Upper lobe of left lung (tissue), 6 donors: Measurements from ENCODE around the gene TFPI. TPM values are rescaled to one million over a fixed set of nuclear protein-coding genes. Genes with fewer than 3 reads are reported as not detected.

Experiments used
- ATAC-seq, 2 donors: fragments of 200-7000 bp; cut with Tn5 transposase; one replicate each; pipeline ENCODE4 v1.9.1; 2022; ENCODE audit warnings: mild to moderate bottlenecking in 2 of 2, moderate library complexity in 2 of 2; ENCODE audit not compliant: low FRiP score in 2 of 2
- DNase-seq, 2 donors: peaks; one replicate each; pipeline ENCODE4 v3.0.0-alpha.2; 2019 to 2020
- H3K27ac ChIP-seq, 4 donors: fragments of 200-600 bp; sonication (generic); one replicate each; pipeline ENCODE4 v1.5.1; 2016 to 2019
- H3K27me3 ChIP-seq, 4 donors: fragments of 200-600 bp; sonication (generic); one replicate each; pipeline ENCODE4 v1.5.1; 2017 to 2019
- H3K36me3 ChIP-seq, 4 donors: fragments of 200-600 bp; sonication (generic); one replicate each; pipeline ENCODE4 v1.5.1; 2016 to 2019
- H3K4me1 ChIP-seq, 4 donors: fragments of 200-600 bp; sonication (generic); one replicate each; pipeline ENCODE4 v1.5.1; 2018 to 2019
- H3K4me3 ChIP-seq, 4 donors: fragments of 200-600 bp; sonication (generic); one replicate each; pipeline ENCODE4 v1.5.1; 2017 to 2019; ENCODE audit warnings: mild to moderate bottlenecking in 2 of 4, moderate library complexity in 1 of 4
- H3K9me3 ChIP-seq, 4 donors: fragments of 200-600 bp; sonication (generic); one replicate each; pipeline ENCODE4 v1.5.1; 2018 to 2019
- CTCF ChIP-seq, 6 experiments: fragments of 450-650 bp in 4 of 6; fragments of 200-600 bp in 2 of 6; sonication (generic) in 2 of 6; IDR thresholded peaks; one replicate each; pipeline ENCODE4 v1.5.1; 2016 to 2019; ENCODE audit warnings: antibody characterized with exemption in 6 of 6
- EP300 ChIP-seq, 4 donors: sonication (generic); formaldehyde crosslinking; IDR thresholded peaks; one replicate each; pipeline ENCODE4 v1.5.1; 2017; ENCODE audit warnings: antibody characterized with exemption in 4 of 4, control low read depth in 2 of 4
- POLR2A ChIP-seq, 4 donors: fragments of 450-650 bp; IDR thresholded peaks; one replicate each; pipeline ENCODE4 v1.5.1; 2016 to 2017; ENCODE audit warnings: antibody characterized with exemption in 4 of 4, mild to moderate bottlenecking in 2 of 4
- POLR2AphosphoS5 ChIP-seq, 2 donors: sonication (generic); formaldehyde crosslinking; IDR thresholded peaks; one replicate each; pipeline ENCODE4 v1.5.1; 2017; ENCODE audit warnings: antibody characterized with exemption in 2 of 2
- WGBS, 2 donors: methylation state at CpG; one replicate each; pipeline ENCODE4 v1.1.5; 2017 to 2018; 5-methylcytosine and 5-hydroxymethylcytosine counted together
- total RNA-seq, 6 donors: library from RNA; depleted of rRNA in 4 of 6; stranded (reverse); fragments of >200 nt in 4 of 6; gene quantifications; one replicate each; pipeline versions ENCODE4 v1.1.0 to v1.2.1, GENCODE V29; 2016 to 2021
- donor health status: DM: no; HTN: no; CAD: no; lungs with moderate emphysema.
- donor health status: DM: no; HTN: yes; CAD: no; lungs with severe emphysema.

TFPI gene
- total RNA-seq, 6 donors from 2014 or later = 92.3 to 293 (median 243) TPM

- WGBS, 2 donors = 26 to 38% methylated on average over 1 of the region's 1 CpG
- TF ChIP-seq POLR2AphosphoS5 (IDR thresholded peaks at IDR 0.05) (no peak), CTCF (IDR thresholded peaks at IDR 0.05) (peak in 4 of 6 experiments; percentile 16 to 34 (median 26))
- no peak overlapping the region for H3K27ac ChIP-seq
- no peak overlapping the region for H3K4me3 ChIP-seq
- no peaks in the 10 kb centered on the region for H3K27me3 ChIP-seq
- no peaks in the 10 kb centered on the region for H3K9me3 ChIP-seq
- ATAC-seq (no peak), DNase-seq (no peak)
- peaks cover 0 to 50% (median 12%) of the 10 kb centered on the region in 4 donors for H3K36me3 ChIP-seq
- H3K4me1 ChIP-seq = peaks cover 7 to 26% (median 20%) of the 10 kb centered on the region in 4 donors
Observed at GRCh38 chr2:187497858-187498463, 56.3 kb downstream of the TFPI start.

- Histone ChIP-seq H3K27ac (no peak overlapping the region), H3K36me3 (peaks cover 0 to 58% (median 14%) of the 10 kb centered on the region in 4 donors), H3K4me3 (no peak overlapping the region), H3K4me1 (peaks cover 7 to 21% (median 17%) of the 10 kb centered on the region in 4 donors), H3K27me3 (no peaks in the 10 kb centered on the region), H3K9me3 (no peaks in the 10 kb centered on the region)
- TF ChIP-seq POLR2A (IDR thresholded peaks at IDR 0.05) = no peak
- no peak for TF ChIP-seq POLR2AphosphoS5 (IDR thresholded peaks at IDR 0.05)
- TF ChIP-seq EP300 (IDR thresholded peaks at IDR 0.05) = no peak
- TF ChIP-seq CTCF (IDR thresholded peaks at IDR 0.05) = no peak
- ATAC-seq (no peak), DNase-seq (no peak)
- WGBS, 2 donors = 70 to 75% methylated on average over 2 of the region's 2 CpGs
Observed at GRCh38 chr2:187497140-187497539, 57.1 kb downstream of the TFPI start.

DNA sequence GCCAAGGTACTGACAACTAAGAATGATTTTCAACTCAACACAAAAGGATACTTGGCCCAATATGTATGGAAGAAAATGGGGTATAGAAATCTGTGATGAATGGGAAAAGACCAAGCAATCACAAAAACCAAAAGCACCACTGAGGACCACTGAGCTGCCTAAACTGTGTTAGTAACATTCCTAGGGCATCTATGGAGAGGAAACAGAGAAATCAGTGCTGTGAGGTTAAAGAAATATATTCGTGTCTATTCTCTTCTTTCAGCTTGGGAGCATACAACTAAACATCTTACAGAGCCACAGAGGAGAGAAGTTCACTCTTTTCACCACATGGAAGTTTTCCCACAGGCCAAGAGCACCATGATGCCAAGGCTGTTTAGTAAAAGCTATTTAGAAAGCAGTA lies 58.9 kb downstream of the TFPI start:
- 74 to 88% methylated on average over 1 of the region's 1 CpG for WGBS, 2 donors
- Histone ChIP-seq H3K36me3 (peaks cover 0 to 64% (median 14%) of the 10 kb centered on the region in 4 donors), H3K27me3 (no peaks in the 10 kb centered on the region), H3K27ac (no peak overlapping the region), H3K4me3 (no peak overlapping the region), H3K9me3 (no peaks in the 10 kb centered on the region), H3K4me1 (peaks cover 0 to 4% (median 2%) of the 10 kb centered on the region in 4 donors)
- ATAC-seq (no peak), DNase-seq (no peak)
- TF ChIP-seq CTCF (IDR thresholded peaks at IDR 0.05) = no peak
- no peak for TF ChIP-seq POLR2A (IDR thresholded peaks at IDR 0.05)

DNA sequence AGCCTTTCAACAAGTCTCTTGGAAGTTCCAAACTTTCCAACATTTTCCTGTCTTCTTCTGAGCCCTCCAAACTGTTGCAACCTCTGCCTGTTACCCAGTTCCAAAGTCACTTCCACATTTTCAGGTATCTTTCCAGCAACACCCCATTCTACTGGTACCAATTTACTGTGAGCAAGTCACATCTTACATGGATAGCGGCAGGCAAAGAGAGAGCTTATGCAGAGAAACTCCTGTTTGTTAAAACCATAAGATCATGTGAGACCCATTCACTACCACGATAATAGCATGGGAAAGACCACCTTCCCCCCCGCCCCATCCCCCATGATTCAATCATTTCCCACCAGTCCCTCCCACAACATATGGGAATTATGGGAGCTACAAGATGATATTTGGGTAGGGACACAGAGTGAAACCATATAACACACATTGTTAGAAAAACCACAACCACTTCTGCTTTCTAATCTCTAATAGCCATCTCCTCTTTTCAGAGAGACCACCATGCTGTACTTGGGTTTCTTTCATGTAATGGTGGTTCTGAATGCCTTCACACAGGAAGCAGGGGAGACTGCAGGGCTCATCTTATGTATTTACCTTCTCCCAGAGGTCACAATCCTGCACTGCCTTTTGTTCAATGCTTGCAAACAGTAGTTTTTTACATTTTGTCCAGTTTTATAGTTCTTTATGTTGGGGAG lies 60.2 kb downstream of the TFPI start:
- H3K4me3 ChIP-seq = no peak overlapping the region
- H3K27me3 ChIP-seq = no peaks in the 10 kb centered on the region
- H3K9me3 ChIP-seq = no peaks in the 10 kb centered on the region
- H3K36me3 ChIP-seq = peaks cover 0 to 63% (median 14%) of the 10 kb centered on the region in 4 donors
- WGBS, 2 donors = 90 to 94% methylated on average over 3 of the region's 3 CpGs
- DNase-seq (no peak), ATAC-seq (no peak)
- H3K4me1 ChIP-seq = no peaks in the 10 kb centered on the region
- no peak overlapping the region for H3K27ac ChIP-seq
- TF ChIP-seq POLR2AphosphoS5 (IDR thresholded peaks at IDR 0.05) = no peak
- no peak for TF ChIP-seq EP300 (IDR thresholded peaks at IDR 0.05)
- TF ChIP-seq POLR2A (IDR thresholded peaks at IDR 0.05) = no peak
- no peak for TF ChIP-seq CTCF (IDR thresholded peaks at IDR 0.05)

- TF ChIP-seq POLR2A (IDR thresholded peaks at IDR 0.05) (no peak), POLR2AphosphoS5 (IDR thresholded peaks at IDR 0.05) (no peak), CTCF (IDR thresholded peaks at IDR 0.05) (no peak), EP300 (IDR thresholded peaks at IDR 0.05) (no peak)
- no peaks in the 10 kb centered on the region for H3K9me3 ChIP-seq
- no peaks in the 10 kb centered on the region for H3K27me3 ChIP-seq
- 79 to 87% methylated on average over 5 of the region's 5 CpGs for WGBS, 2 donors
- no peak for ATAC-seq
- peaks cover 0 to 59% (median 14%) of the 10 kb centered on the region in 4 donors for H3K36me3 ChIP-seq
- H3K4me1 ChIP-seq = no peaks in the 10 kb centered on the region
- no peak for DNase-seq
- no peak overlapping the region for H3K4me3 ChIP-seq
- H3K27ac ChIP-seq = no peak overlapping the region
Observed at GRCh38 chr2:187493180-187493579, 61.1 kb downstream of the TFPI start.
